DLD1 (cell line): Measurements from ENCODE around the gene MEI4.
"Not testable (repeated sequence)": the region's sequence is repeated elsewhere in the genome, so short reads cannot be mapped to it uniquely, and the experiment has no call there.

Source experiments
- in situ Hi-C: cut with HindIII; loops from 2 replicates; pipeline ENCODE4 v1.10.0; 2017; ENCODE audit warnings: low sequenced_read_pairs

Gene MEI4

GRCh38 chr6:77678048-77678447, 25.2 kb downstream of the MEI4 start:
- in situ Hi-C loops, result no loop called here

- in situ Hi-C loops, result no loop called here
Measured at GRCh38 chr6:77683515-77683914, 30.7 kb downstream of the MEI4 start.

DNA sequence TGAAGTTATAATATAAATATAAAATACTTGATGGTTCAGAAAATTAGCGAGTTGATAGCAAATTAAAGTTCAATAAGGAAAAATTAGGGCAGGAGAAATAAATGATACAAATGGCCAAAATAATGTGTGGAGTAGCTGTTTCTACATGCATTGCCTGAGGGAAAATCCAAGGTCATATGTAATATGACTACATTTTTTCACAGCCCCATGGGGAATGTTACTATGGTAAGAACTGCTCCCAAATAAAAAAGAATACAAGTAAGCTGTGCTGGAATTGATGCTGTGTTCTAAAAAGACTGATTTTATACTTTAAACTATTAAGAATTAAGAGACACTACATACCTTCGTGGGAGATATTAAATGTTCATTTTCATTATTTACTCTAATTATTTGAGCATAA, 34.1 kb downstream of the MEI4 start:
- in situ Hi-C loops, result no loop called here

DNA sequence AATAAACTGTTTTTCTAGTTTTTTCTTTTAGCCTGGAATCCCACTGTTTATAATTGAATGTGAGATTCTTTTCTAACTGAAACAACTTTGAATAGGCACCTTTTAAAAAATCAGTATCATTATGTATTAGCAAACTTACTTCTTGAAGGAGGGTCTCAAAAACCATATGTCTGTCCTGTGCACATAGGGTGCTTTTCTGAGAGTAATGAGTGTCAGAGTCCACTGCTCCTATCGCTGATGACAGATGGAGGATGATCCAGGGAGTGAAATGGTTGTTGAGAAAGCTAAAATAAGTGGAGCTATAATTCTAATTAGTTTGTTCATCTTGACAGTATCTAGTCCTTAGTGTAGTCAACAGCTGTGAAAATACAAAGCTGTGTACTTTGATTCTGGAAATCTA, 35.8 kb downstream of the MEI4 start:
- in situ Hi-C loops, result no loop called here

- in situ Hi-C loops, result not testable (repeated sequence)
Measured at GRCh38 chr6:77700095-77700494, 47.3 kb downstream of the MEI4 start.

DNA sequence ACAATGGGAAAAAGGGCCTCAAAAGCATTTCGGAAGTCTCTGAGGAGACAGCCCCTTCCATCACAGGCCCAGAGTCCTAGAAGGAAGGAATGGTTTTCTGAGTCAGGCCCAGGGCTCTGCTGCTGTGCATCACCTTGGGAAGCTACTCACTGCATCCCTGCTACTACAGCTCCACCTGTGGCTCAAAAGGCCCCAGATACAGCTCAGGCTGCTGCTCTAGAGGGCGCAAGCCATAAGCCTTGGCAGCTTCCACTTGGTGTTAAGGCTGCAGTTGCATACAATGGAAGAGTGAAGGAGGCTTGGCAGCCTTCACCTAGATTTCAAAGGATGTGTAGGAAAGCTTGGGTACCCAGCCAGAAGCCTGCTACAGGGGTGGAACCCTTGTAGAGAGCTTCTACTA, 54.8 kb downstream of the MEI4 start:
- in situ Hi-C loops, result no loop called here

DNA sequence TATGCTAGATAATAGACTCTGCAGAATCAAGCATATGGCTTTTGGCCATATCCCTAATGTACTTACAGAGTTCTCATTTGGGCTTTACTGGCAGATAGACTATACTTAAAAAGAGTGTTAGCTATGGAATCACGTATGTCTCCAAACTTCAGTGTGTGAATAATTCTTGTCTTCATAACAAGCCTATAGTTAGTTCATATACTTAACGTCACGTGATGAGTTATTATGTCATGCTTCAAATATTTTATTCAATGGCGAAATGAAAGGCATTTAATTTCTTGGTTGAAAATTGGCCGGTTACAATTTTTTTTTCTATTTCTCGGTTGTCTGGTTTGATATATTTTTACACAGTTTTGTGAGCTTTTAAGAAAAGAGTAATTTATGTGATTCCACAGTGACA, 62.7 kb downstream of the MEI4 start:
- in situ Hi-C loops, result no loop called here

- in situ Hi-C loops, result no loop called here
Measured at GRCh38 chr6:77716311-77716710, 63.5 kb downstream of the MEI4 start.

DNA sequence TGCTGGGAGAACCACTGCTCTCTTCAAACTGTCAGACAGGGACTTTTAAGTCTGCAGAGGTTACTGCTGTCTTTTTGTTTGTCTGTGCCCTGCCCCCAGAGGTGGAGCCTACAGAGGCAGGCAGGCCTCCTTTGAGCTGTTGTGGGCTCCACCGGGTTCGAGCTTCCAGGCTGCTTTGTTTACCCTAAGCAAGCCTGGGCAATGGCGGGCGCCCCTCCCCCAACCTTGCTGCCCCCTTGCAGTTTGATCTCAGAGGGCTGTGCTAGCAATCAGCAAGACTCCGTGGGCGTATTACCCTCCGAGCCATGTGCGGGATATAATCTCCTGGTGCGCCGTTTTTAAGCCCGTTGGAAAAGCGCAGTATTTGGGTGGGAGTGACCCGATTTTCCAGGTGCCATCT, 83.2 kb downstream of the MEI4 start:
- in situ Hi-C loops, result not testable (repeated sequence)

- in situ Hi-C loops, result no loop called here
Measured at GRCh38 chr6:77740380-77740779, 87.5 kb downstream of the MEI4 start.

DNA sequence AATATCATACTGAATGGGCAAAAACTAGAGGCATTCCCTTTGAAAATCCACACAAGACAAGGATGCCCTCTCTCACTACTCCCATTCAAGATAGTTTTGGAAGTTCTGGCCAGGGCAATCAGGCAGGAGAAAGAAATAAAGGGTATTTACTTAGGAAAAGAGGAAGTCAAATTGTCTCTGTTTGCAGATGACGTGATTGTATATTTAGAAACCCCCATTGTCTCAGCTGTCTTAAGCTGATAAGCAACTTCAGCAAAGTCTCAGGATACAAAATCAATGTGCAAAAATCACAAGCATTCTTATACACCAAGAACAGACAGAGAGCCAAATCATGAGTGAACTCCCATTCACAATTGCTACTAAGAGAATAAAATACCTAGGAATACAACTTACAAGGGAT, 99.3 kb downstream of the MEI4 start:
- in situ Hi-C loops, result not testable (repeated sequence)

DNA sequence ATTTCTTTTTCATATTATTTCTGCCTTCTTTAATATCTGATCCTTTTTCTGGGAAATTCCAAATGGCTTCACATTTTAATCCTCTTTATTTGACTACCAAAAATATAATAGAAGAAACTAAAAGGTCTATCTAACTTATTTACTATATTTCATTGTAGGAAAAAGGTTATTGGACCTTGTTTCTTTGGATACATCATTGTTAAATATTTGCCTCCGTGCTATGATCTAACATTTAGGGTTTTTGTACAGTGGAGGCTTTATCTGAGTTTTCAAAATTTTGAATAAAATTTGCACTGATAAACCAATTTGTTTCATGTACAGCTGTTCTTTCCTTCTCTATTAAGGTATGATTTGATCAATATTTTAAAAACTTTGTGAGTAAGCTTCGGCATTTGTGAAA, 109.5 kb downstream of the MEI4 start:
- in situ Hi-C loops, result no loop called here

DNA sequence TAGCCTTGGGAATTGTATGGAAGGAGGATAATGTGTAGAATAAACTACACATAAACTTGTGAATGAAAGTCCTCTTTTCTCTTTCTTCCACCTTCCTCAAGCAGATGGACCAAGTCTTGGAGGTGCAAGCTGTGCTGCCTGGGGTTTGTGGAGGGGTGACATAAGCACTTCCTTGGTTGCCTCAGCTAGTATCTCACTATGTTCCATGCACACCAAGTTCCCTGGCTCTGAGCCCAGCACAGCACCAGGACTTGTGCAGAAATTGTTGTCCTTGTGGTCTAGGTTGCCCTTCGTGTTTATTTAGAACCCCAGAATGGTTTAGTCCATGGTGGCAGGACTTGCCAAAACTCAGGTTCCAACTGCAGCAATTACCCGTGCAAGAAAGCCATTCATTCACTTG, 110.3 kb downstream of the MEI4 start:
- in situ Hi-C loops, result no loop called here

DNA sequence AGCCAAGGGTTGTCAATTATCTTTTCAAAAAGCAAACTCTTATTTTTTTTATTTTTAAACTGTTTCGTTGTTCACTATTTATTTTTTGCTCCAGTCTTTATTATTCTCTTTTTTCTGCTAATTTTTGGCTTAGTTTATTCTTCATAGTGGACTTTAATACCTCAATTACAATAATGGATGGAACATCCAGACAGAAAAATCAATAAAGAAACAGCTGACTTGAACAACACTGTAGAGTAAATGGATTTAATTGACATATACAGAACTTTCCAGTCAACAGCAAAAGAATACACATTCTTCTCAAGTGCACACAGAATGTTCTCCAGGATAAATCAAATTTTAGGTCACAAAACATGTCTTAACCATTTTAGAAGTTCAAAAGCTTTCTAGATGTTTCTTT, 111.5 kb downstream of the MEI4 start:
- in situ Hi-C loops, result no loop called here

GRCh38 chr6:77773157-77773822, 120.5 kb downstream of the MEI4 start:
- in situ Hi-C loops, result no loop called here

GRCh38 chr6:77774457-77774856, 121.6 kb downstream of the MEI4 start:
- in situ Hi-C loops, result no loop called here

DNA sequence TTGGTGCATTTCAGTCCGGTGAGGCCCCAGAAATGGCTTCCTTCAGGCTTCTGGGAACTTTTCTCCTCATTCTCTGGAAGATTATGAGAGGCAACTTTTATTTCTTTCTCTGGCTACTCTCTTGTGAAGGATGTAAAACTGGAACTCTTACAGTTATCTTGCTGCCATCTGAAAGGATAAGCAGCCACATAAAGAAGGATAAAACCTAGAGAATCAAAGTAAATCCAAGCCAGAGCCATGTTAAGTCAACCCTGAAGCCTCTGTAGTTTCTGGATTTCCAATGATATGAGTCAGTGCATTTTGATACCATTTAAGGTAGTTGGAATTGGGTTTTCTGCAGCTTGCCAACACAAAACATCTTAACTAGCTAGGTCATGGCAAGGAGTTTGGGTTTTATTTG, 123.6 kb downstream of the MEI4 start:
- in situ Hi-C loops, result no loop called here

DNA sequence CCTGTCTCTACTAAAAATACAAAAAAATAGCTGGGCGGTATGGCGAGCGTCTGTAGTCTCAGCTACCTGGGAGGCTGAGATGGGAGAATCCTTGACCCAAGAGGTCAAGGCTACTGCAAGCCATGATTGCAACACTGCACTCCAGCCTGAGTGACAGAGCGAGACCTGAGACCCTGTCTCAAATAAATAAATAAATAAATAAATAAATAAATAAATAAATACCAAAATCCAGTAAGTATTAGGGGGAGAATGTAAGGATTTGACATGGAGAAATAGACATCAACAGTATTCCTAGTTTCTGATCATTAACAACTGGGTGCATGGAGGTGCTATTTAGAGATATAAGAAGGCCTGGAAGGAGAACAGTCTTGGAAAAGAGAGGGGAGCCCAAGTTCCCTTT, 125.7 kb downstream of the MEI4 start:
- in situ Hi-C loops, result no loop called here

GRCh38 chr6:77786935-77787629, 134.2 kb downstream of the MEI4 start:
- in situ Hi-C loops, result no loop called here

DNA sequence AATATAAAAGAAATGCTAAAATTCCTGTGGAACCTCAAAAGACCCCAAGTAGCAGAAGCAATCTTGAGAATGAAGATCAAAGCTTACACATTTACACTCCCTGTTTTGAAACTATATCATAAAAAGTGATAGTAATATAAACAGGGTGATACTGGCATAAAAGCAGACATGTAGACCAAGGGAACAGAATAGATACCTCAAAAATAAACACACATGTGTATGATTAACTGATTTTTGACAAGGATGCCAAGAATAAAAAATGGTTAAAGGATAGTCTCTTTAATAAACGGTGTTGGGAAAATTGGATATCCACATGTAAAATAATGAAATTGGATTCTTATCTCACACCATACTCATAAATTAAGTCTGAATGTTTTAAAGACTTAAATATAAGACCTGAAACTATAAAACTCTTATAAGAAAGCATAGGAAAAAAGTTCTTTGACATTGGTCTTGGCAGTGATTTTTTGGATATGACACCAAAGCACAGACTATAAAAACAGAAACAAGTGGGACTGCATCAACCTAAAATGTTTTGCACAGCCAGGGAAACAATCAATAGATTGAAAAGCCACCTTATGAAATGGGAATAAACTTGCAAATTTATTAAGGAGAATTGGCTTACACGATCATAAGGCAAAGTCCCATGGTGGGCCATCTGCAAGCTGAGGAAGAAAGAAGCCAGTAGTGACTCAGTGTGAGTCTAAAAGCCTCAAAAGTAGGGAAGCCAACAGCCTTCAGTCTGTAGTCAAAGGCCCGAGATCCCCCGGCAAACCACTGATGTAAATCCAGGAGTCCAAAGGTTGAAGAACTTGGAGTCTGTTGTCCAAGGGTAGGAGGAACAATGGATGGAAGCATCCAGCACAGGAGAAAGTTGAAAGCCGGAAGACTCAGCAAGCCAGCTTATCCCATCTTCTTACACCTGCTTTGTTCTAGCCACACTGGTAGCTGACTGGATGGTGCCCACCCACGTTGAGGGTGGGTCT, 144.3 kb downstream of the MEI4 start:
- in situ Hi-C loops, result no loop called here

- in situ Hi-C loops, result no loop called here
Measured at GRCh38 chr6:77812304-77812703, 159.5 kb downstream of the MEI4 start.

DNA sequence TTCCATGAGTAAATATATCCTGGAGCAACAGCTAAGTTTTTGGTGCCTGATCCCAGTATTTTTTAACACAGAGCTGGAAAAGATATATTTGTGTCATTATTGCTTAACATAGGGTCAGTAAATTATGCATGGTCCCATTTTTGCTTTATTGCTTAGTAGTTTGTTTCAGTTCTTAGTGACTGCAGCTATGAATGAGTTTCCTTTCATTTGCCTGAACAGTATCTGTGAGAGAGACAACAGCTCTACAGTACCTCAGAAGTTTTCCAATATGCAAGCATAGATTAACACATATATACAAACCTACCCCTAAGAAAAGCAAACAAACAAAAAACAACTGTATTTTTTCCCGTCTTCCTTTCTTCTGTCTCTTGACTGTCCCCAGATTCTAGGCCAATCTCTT, 160.3 kb downstream of the MEI4 start:
- in situ Hi-C loops, result no loop called here
